SK-N-SH (cell line): ENCODE data around the gene HOXA1. TPM values are rescaled to one million over a fixed set of nuclear protein-coding genes. Genes with fewer than 3 reads are reported as not detected.

Experiments used
- CTCF ChIA-PET: fragments of 300-600, 350-600 bp; formaldehyde crosslinking; extraction: SDS; loops from one replicate; lab custom pipeline; 2021; lab: Yijun Ruan, JAX
- POLR2A ChIA-PET: fragments of 350-600 bp; sonication (Branson Sonifier 250); formaldehyde crosslinking; extraction: SDS; loops from one replicate; lab custom pipeline; 2020; ENCODE audit warnings: antibody characterized with exemption, inconsistent platforms; lab: Yijun Ruan, JAX
- DNase-seq: peaks from one replicate; pipeline ENCODE4 v3.0.0; 2012
- H2AFZ ChIP-seq: fragments of 200-600 bp; sonication (generic); 2 replicates; pipeline ENCODE4 v1.8.1; 2016; ENCODE audit warnings: antibody characterized with exemption, mild to moderate bottlenecking, low read depth
- H3F3A ChIP-seq: fragments of 200-600 bp; sonication (generic); replicated peaks from 2 replicates; pipeline ENCODE3; 2016; ENCODE audit warnings: antibody characterized with exemption, mild to moderate bottlenecking; ENCODE audit not compliant: insufficient read depth
- H3K27ac ChIP-seq, 2 experiments: fragments of 200-500 bp in 1 of 2; fragments of 200-600 bp in 1 of 2; sonication (Bioruptor generic) in 1 of 2; sonication (generic), shearing (Covaris generic) in 1 of 2; 2 replicates each; pipeline versions ENCODE4 v1.5.1 to v1.6.1; 2014 to 2016; ENCODE audit warnings: low read depth in 2 of 2, inconsistent platforms in 1 of 2, low read length in 1 of 2, mild to moderate bottlenecking in 1 of 2, mixed read lengths in 1 of 2
- H3K27me3 ChIP-seq: fragments of 200-600 bp; sonication (generic), shearing (Covaris generic); 2 replicates; pipeline ENCODE4 v1.6.1; 2016; ENCODE audit warnings: mixed run types; ENCODE audit not compliant: insufficient read depth
- H3K36me3 ChIP-seq, 2 experiments: fragments of 200-500 bp in 1 of 2; fragments of 200-600 bp in 1 of 2; sonication (Bioruptor generic) in 1 of 2; sonication (generic) in 1 of 2; replicated peaks in 1 of 2; 2 replicates each; pipeline versions ENCODE3 to v1.5.1; 2014 to 2016; ENCODE audit warnings: low read length in 1 of 2, mild to moderate bottlenecking in 1 of 2; ENCODE audit not compliant: insufficient read depth in 2 of 2, control insufficient read depth in 1 of 2
- H3K4me1 ChIP-seq, 2 experiments: fragments of 200-500 bp in 1 of 2; fragments of 200-600 bp in 1 of 2; sonication (Bioruptor generic) in 1 of 2; sonication (generic), shearing (Covaris generic) in 1 of 2; 2 replicates each; pipeline versions ENCODE4 v1.5.1 to v1.6.1; 2014 to 2016; ENCODE audit warnings: low read depth in 1 of 2, low read length in 1 of 2, mixed run types in 1 of 2; ENCODE audit not compliant: insufficient read depth in 2 of 2, control insufficient read depth in 1 of 2
- H3K4me2 ChIP-seq: fragments of 200-600 bp; sonication (generic), shearing (Covaris generic); 2 replicates; pipeline ENCODE4 v1.6.1; 2017; ENCODE audit warnings: mixed run types
- H3K4me3 ChIP-seq, 2 experiments: fragments of 200-500 bp in 1 of 2; fragments of 200-600 bp in 1 of 2; sonication (Bioruptor generic) in 1 of 2; sonication (generic), shearing (Covaris generic) in 1 of 2; 2 replicates each; pipeline versions ENCODE4 v1.5.1 to v1.8.1; 2014 to 2016; ENCODE audit warnings: low read depth in 2 of 2, inconsistent platforms in 1 of 2, low read length in 1 of 2, mild to moderate bottlenecking in 1 of 2, mixed read lengths in 1 of 2, moderate library complexity in 1 of 2
- H3K79me2 ChIP-seq: fragments of 200-600 bp; sonication (generic); 2 replicates; pipeline ENCODE4 v1.8.1; 2017; ENCODE audit warnings: mild to moderate bottlenecking; ENCODE audit not compliant: insufficient read depth
- H3K9ac ChIP-seq: fragments of 200-600 bp; sonication (generic); 2 replicates; pipeline ENCODE4 v1.6.1; 2017; ENCODE audit warnings: mixed run types
- H3K9me2 ChIP-seq: fragments of 200-600 bp; sonication (generic); 2 replicates; pipeline ENCODE4 v1.6.1; 2017; ENCODE audit warnings: mixed run types
- H3K9me3 ChIP-seq: fragments of 200-600 bp; sonication (generic); 2 replicates; pipeline ENCODE4 v1.6.1; 2017; ENCODE audit warnings: mixed run types, mild to moderate bottlenecking, moderate library complexity
- H4K20me1 ChIP-seq: fragments of 200-600 bp; sonication (generic); 2 replicates; pipeline ENCODE4 v1.6.1; 2017; ENCODE audit warnings: mild to moderate bottlenecking, mixed run types; ENCODE audit not compliant: insufficient read depth
- EP300 ChIP-seq, 2 experiments: IDR thresholded peaks; 2 replicates each; pipeline versions ENCODE4 v1.4.0 to v1.6.1; 2012; ENCODE audit warnings: borderline replicate concordance in 1 of 2, low read depth in 1 of 2, low read length in 1 of 2
- FOSL2 ChIP-seq: IDR thresholded peaks from 2 replicates; pipeline ENCODE4 v1.4.0; 2012; ENCODE audit warnings: low read depth, mild to moderate bottlenecking, moderate library complexity, borderline replicate concordance
- FOXJ3 ChIP-seq: sonication (generic); formaldehyde crosslinking; IDR thresholded peaks from 2 replicates; pipeline ENCODE4 v1.5.1; 2020; ENCODE audit warnings: mild to moderate bottlenecking, missing genetic modification reagents
- GABPA ChIP-seq: IDR thresholded peaks from 2 replicates; pipeline ENCODE4 v1.4.0; 2012; ENCODE audit warnings: low read depth, mild to moderate bottlenecking
- GATA2 ChIP-seq: sonication (generic); formaldehyde crosslinking; IDR thresholded peaks from 2 replicates; pipeline ENCODE4 v1.5.0; 2020; ENCODE audit warnings: mild to moderate bottlenecking, missing genetic modification reagents
- IRF3 ChIP-seq: fragments of 150-350 bp; IDR thresholded peaks from 2 replicates; pipeline ENCODE4 v1.6.1; 2016; ENCODE audit warnings: mild to moderate bottlenecking, low read depth, low read length
- JUND ChIP-seq: IDR thresholded peaks from 2 replicates; pipeline ENCODE4 v1.4.0; 2012
- MEF2A ChIP-seq: IDR thresholded peaks from 2 replicates; pipeline ENCODE4 v1.4.0; 2012; ENCODE audit warnings: low read depth, borderline replicate concordance
- POLR2AphosphoS5 ChIP-seq: IDR thresholded peaks from 2 replicates; pipeline ENCODE4 v1.6.1; 2012; ENCODE audit warnings: low read depth, low read length
- REST ChIP-seq: IDR thresholded peaks from 2 replicates; pipeline ENCODE4 v1.6.1; 2012; ENCODE audit warnings: mild to moderate bottlenecking, low read depth, low read length, moderate library complexity
- RXRA ChIP-seq: IDR thresholded peaks from 2 replicates; pipeline ENCODE4 v1.4.0; 2012; ENCODE audit warnings: low read depth, mild to moderate bottlenecking, borderline replicate concordance
- SMC3 ChIP-seq: IDR thresholded peaks from 2 replicates; pipeline ENCODE4 v1.6.1; 2012; ENCODE audit warnings: low read depth, low read length, improper control_type of control experiment
- TAF1 ChIP-seq: IDR thresholded peaks from 2 replicates; pipeline ENCODE4 v1.6.1; 2012; ENCODE audit warnings: low read depth, mild to moderate bottlenecking, low read length, moderate library complexity, borderline replicate concordance
- TCF12 ChIP-seq: IDR thresholded peaks from 2 replicates; pipeline ENCODE4 v1.4.0; 2012
- TEAD4 ChIP-seq: IDR thresholded peaks from 2 replicates; pipeline ENCODE4 v1.4.0; 2012; ENCODE audit warnings: mild to moderate bottlenecking, borderline replicate concordance; ENCODE audit not compliant: insufficient read depth
- YY1 ChIP-seq: IDR thresholded peaks from 2 replicates; pipeline ENCODE4 v1.4.0; 2012; ENCODE audit warnings: low read depth, mild to moderate bottlenecking
- WGBS: methylation state at CpG from one replicate; pipeline ENCODE4 v1.1.6; 2017; ENCODE audit warnings: low lambda C conversion rate; 5-methylcytosine and 5-hydroxymethylcytosine counted together
- polyA plus RNA-seq, 3 experiments: library from polyadenylated mRNA; depleted of rRNA; stranded (reverse); fragments of >200 nt; gene quantifications; 2 replicates each; pipeline ENCODE4 v1.2.3, GENCODE V29; 2012
- TF ChIP-seq, protein P1 (sequence below): fragments of 200-600 bp; sonication (generic); IDR thresholded peaks from 2 replicates; pipeline ENCODE4 v1.6.1; 2017; ENCODE audit warnings: antibody characterized with exemption, mild to moderate bottlenecking, moderate library complexity
- TF ChIP-seq, protein P2 (sequence below): IDR thresholded peaks from 2 replicates; pipeline ENCODE4 v1.4.0; 2012; ENCODE audit warnings: low read depth, borderline replicate concordance
- TF ChIP-seq, protein P3 (sequence below): IDR thresholded peaks from 2 replicates; pipeline ENCODE4 v1.4.0; 2012; ENCODE audit warnings: low read depth, borderline replicate concordance

HOXA1 gene
- polyA plus RNA-seq, 1 of the 3 experiments (the other 2 are of a cell fraction) = not detected

- TF ChIP-seq, protein P1, sequence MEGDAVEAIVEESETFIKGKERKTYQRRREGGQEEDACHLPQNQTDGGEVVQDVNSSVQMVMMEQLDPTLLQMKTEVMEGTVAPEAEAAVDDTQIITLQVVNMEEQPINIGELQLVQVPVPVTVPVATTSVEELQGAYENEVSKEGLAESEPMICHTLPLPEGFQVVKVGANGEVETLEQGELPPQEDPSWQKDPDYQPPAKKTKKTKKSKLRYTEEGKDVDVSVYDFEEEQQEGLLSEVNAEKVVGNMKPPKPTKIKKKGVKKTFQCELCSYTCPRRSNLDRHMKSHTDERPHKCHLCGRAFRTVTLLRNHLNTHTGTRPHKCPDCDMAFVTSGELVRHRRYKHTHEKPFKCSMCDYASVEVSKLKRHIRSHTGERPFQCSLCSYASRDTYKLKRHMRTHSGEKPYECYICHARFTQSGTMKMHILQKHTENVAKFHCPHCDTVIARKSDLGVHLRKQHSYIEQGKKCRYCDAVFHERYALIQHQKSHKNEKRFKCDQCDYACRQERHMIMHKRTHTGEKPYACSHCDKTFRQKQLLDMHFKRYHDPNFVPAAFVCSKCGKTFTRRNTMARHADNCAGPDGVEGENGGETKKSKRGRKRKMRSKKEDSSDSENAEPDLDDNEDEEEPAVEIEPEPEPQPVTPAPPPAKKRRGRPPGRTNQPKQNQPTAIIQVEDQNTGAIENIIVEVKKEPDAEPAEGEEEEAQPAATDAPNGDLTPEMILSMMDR = no peak
- TF ChIP-seq SMC3 (no peak), EP300 (IDR thresholded peaks at IDR 0.05; ENCODE audit: borderline replicate concordance in 1 of 2, low read depth in 1 of 2, low read length in 1 of 2) (no peak), JUND (no peak), YY1 (no peak), IRF3 (no peak), FOXJ3 (CRISPR knock-in tag) (no peak), MEF2A (no peak)
Measured at GRCh38 chr7:27065709-27066108, 30.1 kb downstream of the HOXA1 start (continued).

GRCh38 chr7:27064661-27065060 lies 31.1 kb downstream of the HOXA1 start:
- no peaks in the 10 kb centered on the region for H3F3A ChIP-seq
- no peak overlapping the region for H3K27ac ChIP-seq
- ChIA-PET CTCF (no interaction called here), POLR2A (no interaction called here)
- no peaks in the 10 kb centered on the region for H3K36me3 ChIP-seq
- no peaks in the 10 kb centered on the region for H4K20me1 ChIP-seq
- no peak overlapping the region for H3K4me3 ChIP-seq
- TF ChIP-seq RXRA (no peak), TCF12 (no peak), POLR2AphosphoS5 (no peak), REST (no peak), FOSL2 (no peak), SMC3 (no peak), TAF1 (no peak), GABPA (no peak), TEAD4 (no peak), GATA2 (CRISPR knock-in tag) (no peak)
- TF ChIP-seq, protein P2, sequence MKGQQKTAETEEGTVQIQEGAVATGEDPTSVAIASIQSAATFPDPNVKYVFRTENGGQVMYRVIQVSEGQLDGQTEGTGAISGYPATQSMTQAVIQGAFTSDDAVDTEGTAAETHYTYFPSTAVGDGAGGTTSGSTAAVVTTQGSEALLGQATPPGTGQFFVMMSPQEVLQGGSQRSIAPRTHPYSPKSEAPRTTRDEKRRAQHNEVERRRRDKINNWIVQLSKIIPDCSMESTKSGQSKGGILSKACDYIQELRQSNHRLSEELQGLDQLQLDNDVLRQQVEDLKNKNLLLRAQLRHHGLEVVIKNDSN = no peak
- TF ChIP-seq, protein P3, sequence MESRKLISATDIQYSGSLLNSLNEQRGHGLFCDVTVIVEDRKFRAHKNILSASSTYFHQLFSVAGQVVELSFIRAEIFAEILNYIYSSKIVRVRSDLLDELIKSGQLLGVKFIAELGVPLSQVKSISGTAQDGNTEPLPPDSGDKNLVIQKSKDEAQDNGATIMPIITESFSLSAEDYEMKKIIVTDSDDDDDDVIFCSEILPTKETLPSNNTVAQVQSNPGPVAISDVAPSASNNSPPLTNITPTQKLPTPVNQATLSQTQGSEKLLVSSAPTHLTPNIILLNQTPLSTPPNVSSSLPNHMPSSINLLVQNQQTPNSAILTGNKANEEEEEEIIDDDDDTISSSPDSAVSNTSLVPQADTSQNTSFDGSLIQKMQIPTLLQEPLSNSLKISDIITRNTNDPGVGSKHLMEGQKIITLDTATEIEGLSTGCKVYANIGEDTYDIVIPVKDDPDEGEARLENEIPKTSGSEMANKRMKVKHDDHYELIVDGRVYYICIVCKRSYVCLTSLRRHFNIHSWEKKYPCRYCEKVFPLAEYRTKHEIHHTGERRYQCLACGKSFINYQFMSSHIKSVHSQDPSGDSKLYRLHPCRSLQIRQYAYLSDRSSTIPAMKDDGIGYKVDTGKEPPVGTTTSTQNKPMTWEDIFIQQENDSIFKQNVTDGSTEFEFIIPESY = no peak
- H3K79me2 ChIP-seq = no peaks in the 10 kb centered on the region
- no peak overlapping the region for H3K4me2 ChIP-seq
- WGBS = 13% methylated on average over 2 of the region's 2 CpGs
- no peaks in the 10 kb centered on the region for H3K4me1 ChIP-seq
- H3K9me3 ChIP-seq = no peaks in the 10 kb centered on the region
- H3K9ac ChIP-seq = no peak overlapping the region
- no peak for DNase-seq
- H2AFZ ChIP-seq = no peak overlapping the region
- no peaks in the 10 kb centered on the region for H3K9me2 ChIP-seq
- peaks cover 35% of the 10 kb centered on the region for H3K27me3 ChIP-seq
